GM19455 (cell line): ENCODE measurements around the gene POC1B.
"Not testable (repeated sequence)": the region's sequence is repeated elsewhere in the genome, so short reads cannot be mapped to it uniquely, and the experiment has no call there.

Experiments
- ATAC-seq: cut with Tn5 transposase; IDR thresholded peaks from one replicate; pipeline ENCODE4 v1.9.1; 2021; ENCODE audit not compliant: unreplicated experiment

The POC1B gene

GRCh38 chr12:89468017-89468416 is 57.8 kb downstream of the POC1B start:
- no peak for ATAC-seq

- ATAC-seq = no peak
Observed at GRCh38 chr12:89464974-89465592, 60.8 kb downstream of the POC1B start.

- peak; percentile 95 for ATAC-seq
Observed at GRCh38 chr12:89461649-89462612, 63.9 kb downstream of the POC1B start.

GRCh38 chr12:89461190-89461589 is 64.7 kb downstream of the POC1B start:
- no peak for ATAC-seq

- ATAC-seq = not testable (repeated sequence)
Observed at GRCh38 chr12:89459279-89459678, 66.6 kb downstream of the POC1B start.

- no peak for ATAC-seq
Observed at GRCh38 chr12:89456565-89456964, 69.3 kb downstream of the POC1B start.

- ATAC-seq = no peak
Observed at GRCh38 chr12:89454080-89454848, 71.6 kb downstream of the POC1B start.

GRCh38 chr12:89453121-89453978 is 72.5 kb downstream of the POC1B start:
- no peak for ATAC-seq

GRCh38 chr12:89451841-89452251 is 74.0 kb downstream of the POC1B start:
- no peak for ATAC-seq

- no peak for ATAC-seq
Observed at GRCh38 chr12:89450907-89451306, 74.9 kb downstream of the POC1B start.

GRCh38 chr12:89448951-89449371 is 76.9 kb downstream of the POC1B start:
- ATAC-seq = no peak

GRCh38 chr12:89448526-89448925 is 77.3 kb downstream of the POC1B start:
- no peak for ATAC-seq

GRCh38 chr12:89439941-89440340 is 85.9 kb downstream of the POC1B start:
- ATAC-seq = no peak

GRCh38 chr12:89437231-89437630 is 88.6 kb downstream of the POC1B start:
- no peak for ATAC-seq

GRCh38 chr12:89436062-89436461 is 89.8 kb downstream of the POC1B start:
- no peak for ATAC-seq

- ATAC-seq = no peak
Observed at GRCh38 chr12:89433634-89434033, 92.2 kb downstream of the POC1B start.

GRCh38 chr12:89432396-89432795 is 93.5 kb downstream of the POC1B start:
- ATAC-seq = no peak

GRCh38 chr12:89429528-89429927 is 96.3 kb downstream of the POC1B start:
- no peak for ATAC-seq

- ATAC-seq = peak; percentile 96
Observed at GRCh38 chr12:89427508-89428156, 98.2 kb downstream of the POC1B start.

- ATAC-seq = no peak
Observed at GRCh38 chr12:89424846-89425245, 101.0 kb downstream of the POC1B start.
